ENCODE results near the gene DNAL4.

DNAL4 gene

DNA sequence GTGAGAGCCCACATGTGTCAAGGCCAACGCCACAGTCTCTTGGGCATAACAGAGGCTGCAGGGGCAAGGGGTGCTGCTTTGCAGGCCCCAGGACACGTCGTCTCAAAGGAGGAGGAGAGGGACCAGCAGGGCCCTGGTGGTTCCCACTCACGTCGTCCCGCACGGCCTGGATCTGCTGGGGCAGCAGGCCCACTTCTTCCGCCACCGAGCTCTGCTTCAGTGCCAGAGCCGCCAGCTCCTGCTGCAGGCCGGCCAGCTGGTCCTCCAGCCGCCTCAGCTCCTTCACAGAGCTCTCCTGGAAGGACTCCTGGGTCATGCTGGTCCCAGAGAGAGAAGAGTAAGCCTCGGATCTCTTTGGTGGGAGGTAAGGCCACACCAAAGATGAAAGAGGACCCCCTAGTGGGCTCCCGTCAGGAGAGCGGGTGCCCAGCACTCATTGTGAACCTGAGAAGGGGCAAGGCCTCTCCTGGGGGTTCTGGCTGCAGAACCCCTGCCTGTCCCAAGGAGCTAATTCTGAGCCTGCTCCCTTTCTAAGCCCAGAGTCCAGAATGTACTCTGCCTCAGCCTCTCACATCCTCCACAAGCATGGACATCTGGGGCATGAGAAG, 53.7 kb downstream of the DNAL4 start:
- DNase-seq (no peak), ATAC-seq (no peak)

DNA sequence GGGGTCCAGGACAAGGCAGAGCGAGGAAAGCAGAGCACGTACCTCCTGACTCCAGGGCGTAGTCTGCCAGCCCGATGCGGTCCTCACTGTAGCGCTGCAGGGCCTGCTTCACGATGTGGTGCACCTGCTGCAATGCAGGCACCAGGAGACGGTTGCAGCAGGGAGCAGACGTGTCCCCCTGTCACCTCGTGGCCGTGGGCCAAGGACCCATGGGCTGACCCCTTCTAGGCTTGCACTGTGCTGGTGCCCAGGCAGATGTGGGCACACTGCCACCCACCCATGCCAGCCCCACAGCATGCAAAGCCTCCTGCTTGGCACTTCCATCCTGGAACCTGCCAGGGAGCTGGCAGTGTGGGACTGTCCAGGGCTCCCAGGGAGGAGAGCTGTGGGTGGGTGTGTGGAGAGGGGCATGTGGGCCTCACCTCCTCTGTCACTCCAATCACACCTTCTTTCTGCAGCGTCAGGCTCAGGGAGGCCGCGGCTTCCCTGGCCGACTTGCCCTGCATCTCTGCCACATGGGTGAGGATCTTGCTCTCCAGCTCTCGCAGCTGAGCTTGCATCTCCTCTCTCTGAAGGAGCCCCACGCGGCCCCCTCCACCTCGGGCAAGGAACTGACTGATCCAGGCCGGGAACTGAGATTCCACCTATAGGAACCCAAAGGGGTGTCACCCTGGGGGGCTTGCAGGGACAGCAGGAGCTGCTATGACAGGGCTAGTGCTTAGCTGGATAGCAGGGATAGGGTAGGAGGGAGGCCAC, 54.5 kb downstream of the DNAL4 start:
- ATAC-seq (no peak), DNase-seq (no peak)

DNA sequence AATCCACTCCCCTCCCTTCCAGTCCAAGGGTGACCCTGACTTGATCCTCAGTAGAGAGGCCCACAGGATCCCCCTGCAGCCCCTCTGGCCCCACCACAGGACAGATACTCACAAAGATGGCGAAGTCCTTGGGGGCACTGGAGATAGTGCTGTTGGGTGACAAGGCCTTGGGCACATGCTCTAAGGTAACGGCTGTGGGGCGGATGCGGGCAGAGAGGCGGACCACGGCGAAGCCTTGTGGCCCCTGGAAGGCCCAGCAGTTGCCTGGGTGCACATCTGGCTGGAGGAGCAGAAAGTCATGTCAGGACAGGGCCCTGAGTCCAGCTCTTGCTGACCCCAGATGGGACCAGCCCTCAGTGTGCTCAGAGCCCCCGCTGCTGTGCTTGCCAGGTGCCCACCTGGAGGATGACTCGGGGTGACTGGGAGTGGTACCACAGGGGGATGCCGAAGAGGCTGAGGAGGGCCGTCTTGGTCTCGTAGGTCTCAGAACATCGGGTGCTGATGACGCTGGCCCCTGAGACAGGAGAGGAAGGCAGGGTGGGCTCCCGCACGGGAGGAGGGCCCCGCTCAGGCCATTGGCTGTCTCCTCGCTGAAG, 55.4 kb downstream of the DNAL4 start:
- ATAC-seq (no peak), DNase-seq (no peak)

DNA sequence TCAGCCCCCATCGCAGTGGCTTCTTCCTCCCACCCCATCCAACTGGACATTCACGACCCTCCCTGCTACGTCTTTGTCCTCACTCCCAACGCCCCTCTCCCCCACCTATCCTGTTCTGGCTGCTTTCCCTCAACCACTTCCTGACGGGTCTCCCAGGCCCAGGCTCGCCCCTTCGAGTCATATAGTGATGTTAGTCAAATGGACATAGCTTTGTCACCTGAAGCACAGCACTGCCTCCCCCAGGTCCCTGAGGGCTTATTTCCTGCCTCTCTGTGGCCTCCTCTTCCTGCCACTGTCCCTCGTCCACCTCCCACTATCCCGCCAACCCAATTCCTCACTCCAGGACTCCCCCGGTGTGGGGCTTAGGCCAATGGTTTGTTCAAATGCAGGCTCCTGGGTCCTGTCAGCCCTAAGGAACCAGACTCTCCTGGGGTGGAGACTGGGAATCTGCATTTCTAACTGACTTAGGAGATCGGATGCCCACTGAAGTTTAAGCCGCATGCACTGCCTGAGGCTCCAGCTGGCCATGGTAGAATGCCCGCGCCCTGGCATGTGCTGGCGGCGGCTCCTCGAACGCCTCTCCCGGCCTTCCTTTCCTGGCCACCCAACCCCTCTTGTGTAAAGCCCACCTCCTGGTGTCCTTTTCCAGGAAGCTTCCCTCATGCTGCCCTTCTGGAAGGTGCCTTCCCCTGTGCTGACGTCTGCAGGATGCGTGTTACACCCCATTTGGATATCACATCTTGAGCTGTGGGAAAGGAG, 56.5 kb downstream of the DNAL4 start:
- DNase-seq (no peak), ATAC-seq (no peak)

DNA sequence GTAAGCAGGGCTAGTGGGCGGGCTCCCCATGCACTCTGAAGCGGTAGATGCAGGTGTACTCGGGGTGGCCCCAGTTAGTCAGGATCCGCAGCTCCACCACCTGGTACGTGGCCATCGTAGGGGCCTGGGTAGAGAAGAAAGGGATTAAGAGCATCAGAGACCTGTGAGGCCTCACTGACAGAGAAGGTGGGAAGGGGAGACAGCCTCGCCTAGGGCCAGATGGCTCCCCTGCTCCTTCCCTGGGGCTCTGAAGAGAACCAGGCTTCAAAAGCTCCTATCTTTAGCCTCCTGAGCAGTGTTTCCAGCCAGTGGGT, 57.7 kb downstream of the DNAL4 start:
- ATAC-seq: no peak
- no peak for DNase-seq

DNA sequence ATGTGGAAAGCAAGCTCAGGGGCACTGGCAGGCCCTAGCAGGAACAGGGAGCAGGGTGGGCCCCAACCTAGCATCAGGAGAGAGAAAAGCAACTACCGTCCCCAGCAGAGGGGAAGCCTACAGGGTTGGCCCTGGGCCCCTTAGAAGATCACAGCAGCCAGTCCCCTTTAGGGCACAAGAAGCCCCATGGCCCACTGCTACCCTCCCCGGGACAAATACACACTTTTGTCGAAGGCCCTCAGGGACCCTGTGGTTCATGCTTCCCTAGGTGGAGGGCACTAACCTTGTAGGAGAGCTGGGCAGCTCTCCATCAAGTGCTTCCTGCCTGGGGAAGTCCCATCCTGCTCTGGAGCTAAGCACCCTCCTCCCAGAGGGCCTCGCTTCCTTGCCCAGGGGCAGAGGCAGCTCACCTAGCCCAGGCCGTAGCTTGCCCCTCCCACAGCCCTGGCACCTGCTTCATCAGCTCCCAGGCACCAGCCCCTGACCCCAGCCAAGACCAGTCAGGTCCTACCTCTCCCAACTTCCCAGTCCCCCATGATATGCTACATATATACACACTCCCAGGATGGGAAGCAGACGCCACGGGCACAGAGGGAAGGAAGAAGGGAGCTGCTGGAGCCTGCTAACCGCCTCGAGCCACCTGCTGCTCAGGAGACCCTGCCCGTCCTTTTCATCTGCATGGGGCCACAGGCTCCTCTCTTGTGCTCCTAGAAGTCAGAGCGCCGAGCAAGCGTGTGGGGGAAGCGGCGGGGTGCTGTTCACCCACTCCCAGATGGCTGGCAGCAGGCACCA, 58.3 kb downstream of the DNAL4 start:
- peak; percentile 12 for ATAC-seq
- no peak for DNase-seq

DNA sequence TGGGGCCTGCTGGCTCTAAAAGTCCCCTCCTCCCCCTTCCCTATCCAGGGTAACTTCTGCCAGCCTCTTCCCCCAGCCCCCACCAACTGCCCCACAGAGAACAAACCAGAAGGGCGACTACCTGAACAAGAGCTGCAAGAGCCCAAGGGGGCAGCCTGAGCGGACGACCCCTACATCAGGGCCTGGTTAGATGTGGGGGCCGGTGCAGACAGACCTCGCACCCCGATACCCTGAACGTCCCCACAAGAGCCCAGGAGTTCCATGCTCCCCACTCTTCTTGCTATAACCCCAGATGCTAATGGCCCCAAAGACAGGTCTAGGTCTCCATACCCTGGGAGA, 58.8 kb downstream of the DNAL4 start:
- ATAC-seq (no peak), DNase-seq (no peak)

DNA sequence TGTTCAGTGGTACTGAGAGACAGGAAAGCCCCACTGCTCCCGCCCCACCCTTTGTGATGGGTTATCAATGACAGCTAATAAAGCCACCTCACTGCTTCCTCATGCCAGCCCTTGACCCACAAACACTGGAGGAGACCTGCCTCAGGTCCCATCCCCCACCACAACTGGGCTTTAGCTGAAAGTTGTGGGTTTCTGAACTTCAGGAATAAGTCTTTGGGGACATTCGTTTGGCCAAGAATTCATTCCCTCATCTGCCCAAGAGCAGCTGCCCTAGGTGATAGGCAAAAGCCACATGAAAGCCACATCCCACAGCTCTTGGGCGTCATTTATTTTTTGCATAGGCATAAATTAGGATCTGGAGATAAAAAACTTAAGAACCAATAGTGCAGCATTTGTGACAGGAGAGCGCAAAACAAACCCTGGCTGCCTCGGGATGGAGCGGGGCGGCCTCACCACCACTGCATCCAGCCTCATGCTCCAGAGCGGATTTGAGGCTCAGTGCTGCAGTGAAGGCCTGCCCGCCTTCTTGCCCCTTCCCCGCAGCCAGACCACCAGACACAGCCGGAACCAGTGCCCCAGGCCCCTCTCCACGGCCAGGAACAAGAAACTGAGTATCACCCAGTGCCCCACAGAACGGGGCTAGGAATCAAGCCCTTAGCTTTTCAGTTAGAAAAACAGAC, 59.4 kb downstream of the DNAL4 start:
- ATAC-seq (no peak), DNase-seq (no peak)

DNA sequence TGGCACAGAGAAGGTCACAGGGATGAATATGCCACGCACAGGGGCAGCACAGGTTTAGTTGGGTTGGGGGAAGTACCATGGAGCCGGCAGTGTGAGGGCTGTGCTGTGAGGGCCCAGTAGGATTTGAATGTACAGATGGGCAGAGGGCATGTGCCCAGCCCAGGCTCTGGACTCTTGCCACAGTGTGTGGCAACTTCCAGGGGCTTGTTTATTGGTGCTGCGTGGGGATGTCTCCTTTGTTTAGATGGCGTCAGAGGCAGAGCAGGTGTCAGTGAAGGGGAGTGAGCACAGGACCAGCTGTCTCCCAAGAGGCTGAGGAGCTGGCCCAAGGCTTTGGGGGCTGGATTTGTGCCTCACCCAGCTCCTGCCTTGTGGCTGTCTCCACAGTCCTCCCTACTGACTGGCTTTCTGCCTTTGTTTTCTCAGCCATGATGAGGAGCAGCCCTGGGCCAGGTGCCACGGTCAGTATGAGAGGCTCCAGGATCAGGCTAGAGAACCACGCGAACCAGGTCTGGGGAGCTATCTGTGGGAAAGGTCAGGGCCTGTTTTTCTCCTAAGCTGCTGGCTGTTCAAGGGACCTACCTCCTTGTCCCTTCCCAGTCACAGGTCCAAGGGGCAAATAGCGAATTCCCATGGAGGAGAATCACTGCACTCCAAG, 60.1 kb downstream of the DNAL4 start:
- ATAC-seq: no peak
- DNase-seq: no peak

DNA sequence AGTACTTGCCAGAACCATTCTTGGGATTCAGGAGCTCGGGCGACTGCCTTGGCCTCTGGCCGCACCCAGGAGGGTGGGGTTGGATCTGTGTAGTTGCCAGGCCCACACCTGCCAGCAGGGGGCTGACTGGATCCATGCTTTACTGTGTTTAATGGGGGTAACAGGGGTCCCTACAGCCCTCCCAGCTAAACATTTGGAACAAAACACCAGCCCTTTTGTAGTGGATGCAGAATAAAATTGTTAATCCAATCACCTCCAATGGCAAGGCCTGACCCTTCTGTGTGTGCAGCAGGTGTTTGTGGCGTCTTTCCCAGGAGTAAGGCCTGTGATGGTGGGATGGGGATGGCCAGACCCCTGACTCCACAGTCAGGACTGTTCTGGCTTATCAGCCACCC, 60.6 kb downstream of the DNAL4 start:
- peak; percentile 47 for ATAC-seq
- DNase-seq: peak; percentile 67

DNA sequence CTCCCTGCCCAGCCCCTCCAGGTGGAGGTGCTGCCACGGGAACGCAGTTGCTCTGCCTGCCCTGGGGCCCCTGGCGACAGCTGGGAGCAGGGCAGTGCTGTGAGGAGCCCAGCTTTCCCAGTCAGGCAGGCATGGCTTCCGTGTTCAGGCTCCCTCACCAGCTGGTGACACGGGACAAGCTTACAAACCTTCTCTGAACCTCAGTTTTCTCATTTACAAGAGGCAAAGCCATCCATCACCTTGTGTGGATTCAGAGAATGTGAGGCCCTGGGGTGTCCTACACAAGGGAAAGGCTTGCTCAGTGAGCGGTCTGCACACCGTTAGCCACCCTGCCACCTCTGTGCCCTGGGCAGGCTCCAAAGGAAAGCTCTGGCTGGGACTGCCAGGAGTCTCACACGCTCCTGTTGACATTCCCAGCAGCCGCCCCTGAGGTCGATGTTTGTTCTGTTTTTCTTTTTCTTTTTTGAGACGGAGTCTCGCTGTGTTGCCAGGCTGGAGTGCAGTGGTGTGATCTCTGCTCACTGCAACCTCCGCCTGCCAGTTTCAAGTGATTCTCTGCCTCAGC, 61.6 kb downstream of the DNAL4 start:
- ATAC-seq (no peak), DNase-seq (no peak)

DNA sequence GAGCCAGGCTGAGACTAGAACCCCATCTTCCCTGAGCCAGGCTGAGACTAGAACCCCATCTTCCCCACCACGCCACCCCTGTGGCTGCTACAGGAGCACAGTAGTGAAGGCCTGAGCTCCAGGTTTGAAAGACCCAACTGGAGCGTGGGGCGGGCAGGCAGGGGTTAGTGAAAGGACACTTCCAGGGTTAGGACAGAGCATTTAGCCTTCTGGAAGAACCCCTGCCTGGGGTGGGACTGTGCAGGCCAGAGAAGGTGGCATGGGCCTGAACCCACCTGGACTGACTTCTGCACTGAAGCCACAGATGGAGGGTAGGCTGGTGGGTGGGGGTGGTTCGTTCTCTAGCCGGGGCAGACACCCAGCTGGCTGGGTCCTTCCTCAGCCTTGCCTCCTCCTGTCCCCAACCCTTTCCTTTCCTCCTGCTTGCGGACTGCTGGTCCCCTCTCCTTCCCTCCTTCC, 62.2 kb downstream of the DNAL4 start:
- ATAC-seq (peak; percentile 10), DNase-seq (no peak)

DNA sequence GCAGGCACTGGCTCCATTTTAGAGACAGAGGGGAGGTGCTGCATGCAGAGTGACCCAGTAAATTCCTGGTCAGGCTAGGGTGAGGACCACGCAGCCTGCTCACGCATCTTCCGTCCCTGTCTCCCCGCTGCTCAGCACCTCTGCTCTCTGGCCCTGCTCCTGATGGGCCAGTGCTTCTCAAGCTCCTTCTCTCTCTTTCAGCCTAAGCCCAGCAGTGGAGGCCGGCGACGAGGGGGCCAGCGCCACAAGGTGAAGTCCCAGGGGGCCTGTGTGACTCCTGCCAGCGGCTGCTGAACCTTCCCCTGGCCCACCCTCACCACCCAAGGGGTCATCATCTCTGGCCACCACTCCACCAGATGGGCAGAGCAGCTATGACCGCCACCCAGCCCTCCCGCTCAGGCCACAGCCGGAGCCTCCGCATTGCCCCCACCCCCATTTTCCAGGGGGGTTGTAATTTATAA, 63.5 kb downstream of the DNAL4 start:
- DNase-seq (no peak), ATAC-seq (no peak)

DNA sequence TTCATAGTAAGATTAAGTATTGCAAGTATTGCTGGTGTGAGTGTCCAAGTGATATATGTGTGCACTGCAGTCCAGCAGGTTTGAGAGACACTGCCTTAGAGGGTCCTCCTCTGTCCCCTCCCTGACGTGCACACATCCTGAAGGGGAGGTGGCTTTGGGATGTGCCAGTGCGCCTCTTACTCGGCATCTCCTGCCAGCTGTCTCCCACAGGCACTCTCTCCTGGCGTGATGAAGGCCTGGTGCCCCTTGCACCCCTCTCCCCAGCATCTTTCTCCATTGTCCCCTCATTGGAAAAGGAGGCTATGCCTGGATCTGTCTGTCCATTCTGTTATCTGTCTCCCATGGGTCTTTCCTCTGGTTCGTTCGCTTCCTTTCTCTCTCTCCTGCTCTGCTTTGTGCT, 64.0 kb downstream of the DNAL4 start:
- ATAC-seq: no peak
- DNase-seq: no peak

DNA sequence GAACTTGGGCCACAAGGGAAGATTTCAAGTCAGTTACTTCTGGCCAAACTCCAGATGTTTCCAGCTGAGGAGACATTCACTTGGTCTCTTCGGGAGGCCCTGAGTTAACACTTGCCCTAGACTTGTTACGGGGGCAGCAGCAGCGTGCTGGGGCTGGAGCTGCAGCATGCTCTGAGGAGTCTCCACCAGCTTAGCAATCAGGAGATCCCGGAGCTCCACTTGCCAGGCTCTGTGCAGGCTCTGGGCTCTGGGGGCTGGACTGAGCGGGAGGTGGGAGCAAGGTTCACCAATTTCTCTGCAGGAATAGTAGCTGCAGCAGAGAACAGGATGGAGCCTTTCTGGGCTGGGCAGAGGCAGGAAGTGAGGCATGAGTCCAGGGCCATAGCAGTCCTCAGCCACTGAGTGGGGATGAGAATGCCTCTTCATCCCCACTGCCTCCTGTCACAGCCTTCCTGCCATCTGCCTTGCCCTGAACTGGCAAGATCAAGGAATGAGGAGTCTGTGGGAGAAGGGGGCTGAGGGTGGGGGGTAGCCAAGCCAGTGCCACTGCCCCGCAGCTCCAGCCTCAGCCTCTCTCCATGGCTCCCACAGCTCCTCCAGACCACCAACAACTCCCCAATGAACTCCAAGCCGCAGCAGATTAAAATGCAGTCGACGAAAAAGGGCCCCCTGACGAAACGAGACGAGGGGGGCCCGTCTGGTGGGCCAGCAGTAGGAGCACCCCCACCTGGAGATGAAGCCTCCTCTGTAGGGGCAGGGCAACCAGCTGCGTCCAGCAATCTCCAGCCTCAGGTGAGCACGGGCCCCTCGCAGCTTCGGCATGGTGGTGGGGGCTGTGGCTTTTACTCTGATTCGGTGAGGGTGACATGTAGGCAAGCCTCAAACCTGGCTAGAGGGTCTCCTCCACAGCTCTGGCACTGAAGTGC, 64.8 kb downstream of the DNAL4 start:
- DNase-seq: no peak
- no peak for ATAC-seq

Data from stimulated activated naive CD8-positive, alpha-beta T cell treated with anti-CD3 and anti-CD28 coated beads, Interleukin-15, Interleukin-2, amounts not matched to agents 100 U/mL and 50 U/mL, for 24 hours (primary cell).